ENCODE results near the gene CHDH. TPM values are rescaled to one million over a fixed set of nuclear protein-coding genes. Genes with fewer than 3 reads are reported as not detected.

The CHDH gene
- polyA plus RNA-seq, 3 donors: not detected

GRCh38 chr3:53813229-53813628 is 33.0 kb downstream of the CHDH start:
- Histone ChIP-seq H2AFZ (ENCODE audit: insufficient read depth, low read depth, low read length, poor library complexity, severe bottlenecking) (no peak overlapping the region), H3K4me3 (replicated peaks in 1 of 3; ENCODE audit: low read depth in 2 of 3, low read length in 3 of 3) (no peak overlapping the region), H4K20me1 (ENCODE audit: insufficient read depth, low read length) (no peaks in the 10 kb centered on the region), H3K4me2 (replicated peaks; ENCODE audit: extremely low read depth, low read length, poor library complexity, severe bottlenecking) (no peak overlapping the region), H3K4me1 (ENCODE audit: control insufficient read depth in 1 of 2, insufficient read depth in 2 of 2, low read length in 2 of 2) (no peaks in the 10 kb centered on the region), H3K9ac (ENCODE audit: insufficient read depth, low read length, poor library complexity, severe bottlenecking) (no peak overlapping the region), H3K36me3 (replicated peaks in 1 of 2; ENCODE audit: control insufficient read depth in 1 of 2, insufficient read depth in 2 of 2, low read length in 2 of 2) (no peaks in the 10 kb centered on the region), H3K27me3 (ENCODE audit: control insufficient read depth in 2 of 2, insufficient read depth in 2 of 2, low read length in 2 of 2) (peaks cover 0 to 5% of the 10 kb centered on the region in 2 donors), H3K79me2 (ENCODE audit: insufficient read depth, low read length) (no peaks in the 10 kb centered on the region), H3K9me3 (replicated peaks in 1 of 2; ENCODE audit: control insufficient read depth in 1 of 2, insufficient read depth in 1 of 2, low read length in 2 of 2) (no peaks in the 10 kb centered on the region), H3K27ac (ENCODE audit: low read depth in 1 of 2, low read length in 2 of 2) (no peak overlapping the region)
- WGBS (ENCODE audit: insufficient coverage): 100% methylated on average over 2 of the region's 5 CpGs
- no peak overlapping the region for H3K4me3 Mint-ChIP-seq
- TF ChIP-seq, protein P1, sequence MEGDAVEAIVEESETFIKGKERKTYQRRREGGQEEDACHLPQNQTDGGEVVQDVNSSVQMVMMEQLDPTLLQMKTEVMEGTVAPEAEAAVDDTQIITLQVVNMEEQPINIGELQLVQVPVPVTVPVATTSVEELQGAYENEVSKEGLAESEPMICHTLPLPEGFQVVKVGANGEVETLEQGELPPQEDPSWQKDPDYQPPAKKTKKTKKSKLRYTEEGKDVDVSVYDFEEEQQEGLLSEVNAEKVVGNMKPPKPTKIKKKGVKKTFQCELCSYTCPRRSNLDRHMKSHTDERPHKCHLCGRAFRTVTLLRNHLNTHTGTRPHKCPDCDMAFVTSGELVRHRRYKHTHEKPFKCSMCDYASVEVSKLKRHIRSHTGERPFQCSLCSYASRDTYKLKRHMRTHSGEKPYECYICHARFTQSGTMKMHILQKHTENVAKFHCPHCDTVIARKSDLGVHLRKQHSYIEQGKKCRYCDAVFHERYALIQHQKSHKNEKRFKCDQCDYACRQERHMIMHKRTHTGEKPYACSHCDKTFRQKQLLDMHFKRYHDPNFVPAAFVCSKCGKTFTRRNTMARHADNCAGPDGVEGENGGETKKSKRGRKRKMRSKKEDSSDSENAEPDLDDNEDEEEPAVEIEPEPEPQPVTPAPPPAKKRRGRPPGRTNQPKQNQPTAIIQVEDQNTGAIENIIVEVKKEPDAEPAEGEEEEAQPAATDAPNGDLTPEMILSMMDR (IDR thresholded peaks at IDR 0.05): no peak
- peaks cover 8 to 21% (median 9%) of the 10 kb centered on the region in 3 donors for H3K27me3 Mint-ChIP-seq (ENCODE audit: low read depth in 3 of 3)
- H3K36me3 Mint-ChIP-seq: no peaks in the 10 kb centered on the region
- H3K27ac Mint-ChIP-seq: no peak overlapping the region
- intact Hi-C loops (cut with micrococcal nuclease): no loop called here
- H3K9me3 Mint-ChIP-seq: no peaks in the 10 kb centered on the region
- no peak for DNase-seq
- no peaks in the 10 kb centered on the region for H3K4me1 Mint-ChIP-seq

DNA sequence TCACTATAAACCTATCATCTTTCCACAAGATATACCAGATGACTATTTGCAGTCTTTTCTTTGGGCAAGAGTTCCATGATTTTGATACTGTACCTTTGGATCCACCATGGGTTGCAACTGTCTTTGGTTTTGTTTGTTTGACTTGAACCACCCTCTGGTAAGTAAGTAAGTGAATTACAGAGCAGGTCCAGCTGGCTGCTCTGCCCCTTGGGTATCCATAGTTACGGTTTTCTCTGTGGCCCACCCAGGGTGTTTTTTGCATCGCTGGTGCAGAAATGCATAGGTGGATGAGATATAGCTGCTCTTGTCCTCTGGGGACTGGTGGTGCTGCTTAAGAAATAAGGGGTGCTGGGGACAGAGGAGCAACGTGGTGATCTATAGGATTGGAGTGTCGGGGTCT is 33.8 kb downstream of the CHDH start:
- H3K27me3 Mint-ChIP-seq (ENCODE audit: low read depth in 3 of 3): peaks cover 3 to 15% (median 4%) of the 10 kb centered on the region in 3 donors
- TF ChIP-seq, protein P1 (IDR thresholded peaks at IDR 0.05): peak; percentile 15
- no peaks in the 10 kb centered on the region for H3K4me1 Mint-ChIP-seq
- peaks cover 0 to 3% of the 10 kb centered on the region in 2 donors for H3K27me3 ChIP-seq (ENCODE audit: control insufficient read depth in 2 of 2, insufficient read depth in 2 of 2, low read length in 2 of 2)
- no peaks in the 10 kb centered on the region for H3K9me3 Mint-ChIP-seq
- no peak overlapping the region for H3K4me2 ChIP-seq (replicated peaks; ENCODE audit: extremely low read depth, low read length, poor library complexity, severe bottlenecking)
- no peak overlapping the region for H2AFZ ChIP-seq (ENCODE audit: insufficient read depth, low read depth, low read length, poor library complexity, severe bottlenecking)
- H3K79me2 ChIP-seq (ENCODE audit: insufficient read depth, low read length): no peaks in the 10 kb centered on the region
- H3K4me3 Mint-ChIP-seq: no peak overlapping the region
- no peak overlapping the region for H3K27ac ChIP-seq (ENCODE audit: low read depth in 1 of 2, low read length in 2 of 2)
- H3K4me1 ChIP-seq (ENCODE audit: control insufficient read depth in 1 of 2, insufficient read depth in 2 of 2, low read length in 2 of 2): no peaks in the 10 kb centered on the region
- H3K36me3 ChIP-seq (replicated peaks in 1 of 2; ENCODE audit: control insufficient read depth in 1 of 2, insufficient read depth in 2 of 2, low read length in 2 of 2): no peaks in the 10 kb centered on the region
- intact Hi-C loops (cut with micrococcal nuclease): no loop called here
- no peak overlapping the region for H3K4me3 ChIP-seq (replicated peaks in 1 of 3; ENCODE audit: low read depth in 2 of 3, low read length in 3 of 3)
- no peak overlapping the region for H3K27ac Mint-ChIP-seq
- H3K9ac ChIP-seq (ENCODE audit: insufficient read depth, low read length, poor library complexity, severe bottlenecking): no peak overlapping the region
- no peaks in the 10 kb centered on the region for H3K9me3 ChIP-seq (replicated peaks in 1 of 2; ENCODE audit: control insufficient read depth in 1 of 2, insufficient read depth in 1 of 2, low read length in 2 of 2)
- no peaks in the 10 kb centered on the region for H4K20me1 ChIP-seq (ENCODE audit: insufficient read depth, low read length)
- DNase-seq: no peak
- 85% methylated on average over 4 of the region's 4 CpGs for WGBS (ENCODE audit: insufficient coverage)
- H3K36me3 Mint-ChIP-seq: no peaks in the 10 kb centered on the region
